ENCODE results near the gene CCDC110.

The CCDC110 gene

GRCh38 chr4:185421366-185422124, 50.0 kb downstream of the CCDC110 start:
- no peak for DNase-seq (ENCODE audit: low spot score)

DNA sequence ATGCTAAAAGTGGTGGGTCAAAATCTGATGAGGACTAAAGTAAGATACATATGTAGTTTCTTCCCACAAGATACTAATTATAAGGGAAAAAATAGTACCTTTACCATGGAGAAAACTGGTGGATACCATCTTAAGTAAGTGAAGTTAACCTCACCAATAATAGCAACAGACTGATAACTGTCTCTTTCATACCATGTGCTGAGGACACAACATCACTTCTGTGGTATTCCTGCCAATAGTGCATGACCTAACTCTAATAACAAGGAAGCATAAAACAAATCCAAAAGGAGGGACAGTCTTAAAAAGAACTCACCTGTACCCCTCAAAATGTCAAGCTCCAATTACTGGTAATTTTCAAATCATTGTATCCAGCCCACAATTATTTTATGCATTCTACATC, 54.6 kb downstream of the CCDC110 start:
- DNase-seq (ENCODE audit: low spot score) = no peak

DNA sequence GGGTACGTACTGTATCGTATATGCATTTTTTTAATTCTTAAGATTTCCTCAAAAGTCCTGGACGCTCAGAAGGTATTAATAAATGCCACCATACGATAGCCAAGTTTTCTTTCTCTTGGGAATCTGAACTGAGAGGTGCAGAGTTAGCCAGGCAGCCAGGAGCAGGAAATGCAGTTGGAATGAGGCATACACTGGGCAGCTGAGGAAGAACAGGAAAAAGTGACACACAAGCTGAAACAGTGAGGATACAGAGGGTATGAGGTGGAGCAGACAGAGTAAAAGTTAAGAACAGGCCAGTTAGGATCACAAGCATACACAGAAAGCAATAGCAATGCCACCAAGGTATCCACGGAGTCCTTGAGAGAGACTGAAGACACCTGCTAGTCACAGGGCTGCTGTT, 59.1 kb downstream of the CCDC110 start:
- no peak for DNase-seq (ENCODE audit: low spot score)

DNA sequence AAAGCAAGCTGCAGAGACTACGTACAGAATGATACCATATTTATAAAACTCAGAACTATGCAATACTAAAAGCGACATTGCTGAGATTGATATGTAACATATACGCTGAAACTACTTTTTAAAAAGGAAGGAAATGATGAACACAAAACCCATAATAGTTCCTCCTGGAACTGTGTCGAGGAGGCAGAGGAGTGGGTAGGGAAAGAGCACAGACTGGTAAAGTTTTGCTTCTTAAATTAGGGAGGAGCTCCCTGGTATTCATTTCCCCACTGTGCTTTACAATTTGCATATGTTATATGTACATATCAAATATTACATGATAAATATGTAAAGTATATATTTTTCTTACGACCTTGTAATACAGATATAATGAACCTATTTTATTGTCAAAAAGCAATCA, 59.7 kb downstream of the CCDC110 start:
- DNase-seq (ENCODE audit: low spot score) = no peak

DNA sequence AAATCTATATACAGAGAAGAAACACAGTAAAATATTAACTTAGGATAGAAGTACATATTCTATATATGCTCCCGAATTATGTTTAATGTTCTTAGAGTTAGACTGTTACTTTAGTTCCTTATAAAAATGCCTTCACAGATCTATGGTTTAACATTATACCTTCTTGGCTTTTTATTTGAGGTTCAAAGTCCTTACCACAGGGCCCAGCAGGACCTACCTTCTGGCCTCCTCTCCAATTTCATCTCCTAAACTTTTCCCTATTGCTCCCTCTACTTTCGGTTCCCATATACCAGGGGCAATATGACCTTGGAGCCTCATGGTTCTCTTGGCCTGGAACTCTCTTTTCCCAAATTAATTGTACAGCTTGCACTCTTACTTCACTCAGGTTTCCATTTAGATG, 63.1 kb downstream of the CCDC110 start:
- DNase-seq (ENCODE audit: low spot score) = no peak

DNA sequence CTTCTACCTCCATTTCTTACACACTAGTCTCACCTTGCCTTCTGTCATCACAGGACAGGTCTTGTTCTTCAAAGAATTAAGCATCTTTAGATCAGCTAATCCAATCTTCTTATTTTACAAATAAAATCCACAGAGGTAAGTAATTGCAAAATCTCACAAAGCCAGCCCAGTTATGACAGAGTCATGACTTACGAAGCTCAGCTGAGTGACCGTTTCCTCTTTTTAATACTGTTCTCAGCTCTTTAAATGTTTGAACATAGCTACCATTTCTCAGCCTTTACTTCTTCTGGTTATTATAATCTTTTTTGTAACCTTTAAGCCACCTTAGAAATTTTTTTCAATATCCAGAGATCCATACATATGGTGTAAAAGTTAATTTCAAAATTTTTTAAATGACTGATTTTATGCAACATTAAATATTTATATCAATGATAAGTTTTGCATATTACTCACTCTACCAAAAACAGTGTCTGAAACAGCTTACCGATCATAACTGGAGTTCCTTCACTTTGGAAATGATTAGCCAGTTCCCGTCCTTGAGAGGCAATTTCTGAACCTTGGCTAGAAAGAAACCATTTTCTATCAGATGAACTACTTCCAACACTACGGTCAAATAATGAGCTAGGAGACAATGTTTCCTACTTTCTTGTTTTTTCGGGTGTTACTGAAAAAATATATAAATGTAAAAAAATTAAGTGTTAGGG, 66.1 kb downstream of the CCDC110 start:
- DNase-seq (ENCODE audit: low spot score) = no peak

- DNase-seq (ENCODE audit: low spot score) = no peak
These were observed 67.5 kb downstream of the CCDC110 start for GRCh38 chr4:185404031-185404430.

DNA sequence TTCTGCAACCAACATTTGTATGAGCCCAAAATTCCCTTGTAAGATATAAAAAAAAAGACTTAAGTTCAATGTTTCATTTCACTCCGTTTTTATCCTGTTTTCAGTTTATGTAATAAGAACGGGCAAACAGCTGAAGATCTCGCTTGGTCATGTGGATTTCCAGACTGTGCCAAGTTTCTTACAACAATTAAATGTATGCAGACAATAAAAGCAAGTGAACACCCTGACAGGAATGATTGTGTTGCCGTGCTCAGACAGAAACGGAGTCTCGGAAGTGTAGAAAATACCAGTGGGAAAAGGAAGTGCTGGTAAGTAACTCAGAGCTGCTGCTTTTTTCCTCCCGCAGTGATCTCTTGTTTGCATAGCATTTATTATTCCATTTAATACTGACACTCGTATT, 72.1 kb downstream of the CCDC110 start:
- DNase-seq (ENCODE audit: low spot score) = no peak

DNA sequence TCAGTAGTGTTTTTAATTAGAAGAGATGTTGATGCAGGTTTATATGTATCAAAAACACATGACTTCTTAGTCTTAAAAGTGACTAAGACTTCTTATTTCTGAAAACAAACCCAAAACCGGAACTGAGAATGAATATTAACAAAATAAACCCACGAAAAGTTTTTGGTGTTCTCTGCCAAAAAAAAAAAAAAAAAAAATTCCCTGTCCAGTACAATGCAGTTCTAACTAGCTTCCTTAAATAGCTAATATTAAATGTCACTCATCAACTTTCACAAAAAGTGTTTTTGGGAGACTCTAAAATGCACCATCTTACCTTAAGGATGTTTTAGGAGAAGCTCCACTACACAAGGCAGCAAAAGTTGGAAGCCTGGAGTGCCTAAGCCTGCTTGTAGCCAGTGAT, 72.9 kb downstream of the CCDC110 start:
- DNase-seq (ENCODE audit: low spot score) = no peak

DNA sequence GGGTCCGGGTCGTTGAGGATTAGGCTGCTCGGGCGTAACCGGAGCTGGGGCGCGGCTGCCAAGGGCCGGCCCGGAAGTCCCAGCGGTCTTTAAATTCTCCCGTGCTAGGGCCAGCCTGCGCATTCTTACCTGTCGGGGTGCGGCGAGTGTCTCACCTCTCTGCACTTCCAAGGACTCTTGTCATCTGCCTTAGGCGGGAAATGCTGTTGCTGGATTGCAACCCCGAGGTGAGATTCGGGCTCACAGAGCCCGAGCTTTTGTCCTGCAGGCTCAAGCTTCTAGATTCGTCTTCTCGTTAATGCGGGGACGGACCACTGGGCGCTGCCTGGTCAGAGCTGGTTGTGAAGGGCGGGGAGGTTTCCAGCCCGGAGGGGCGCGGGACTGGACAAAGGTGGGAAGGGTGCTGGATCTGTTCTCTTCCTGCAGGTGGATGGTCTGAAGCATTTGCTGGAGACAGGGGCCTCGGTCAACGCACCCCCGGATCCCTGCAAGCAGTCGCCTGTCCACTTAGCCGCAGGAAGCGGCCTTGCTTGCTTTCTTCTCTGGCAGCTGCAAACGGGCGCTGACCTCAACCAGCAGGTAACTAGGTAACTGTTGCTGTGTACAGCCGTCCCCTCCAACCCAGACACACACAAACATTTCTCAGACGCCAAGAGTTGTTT, 74.7 kb downstream of the CCDC110 start, which contains the start of gene ANKRD37:
Gene ANKRD37, plus strand, starts transcription at position 118 of the 662 bp plus-strand sequence. Its CDS starts 83 bp downstream, at position 201.
- DNase-seq (ENCODE audit: low spot score) = no peak

GRCh38 chr4:185395956-185396723, 75.4 kb downstream of the CCDC110 start:
- peak; percentile 96 for DNase-seq (ENCODE audit: low spot score)

- DNase-seq (ENCODE audit: low spot score) = peak; percentile 11
These were observed 76.1 kb downstream of the CCDC110 start, which contains the start of gene LRP2BP for GRCh38 chr4:185395238-185395955. LRP2BP (minus strand) TSS chr4:185395924; CDS start chr4:185378186, 17,738 bp downstream.
